Measurements from ENCODE around the gene NECTIN3.

- TF ChIP-seq CTCF (conservative IDR thresholded peaks at IDR 0.05 in 1 of 2, IDR thresholded peaks at IDR 0.05 in 1 of 2; ENCODE audit: extremely low read depth in 1 of 2, insufficient read depth in 1 of 2, low read depth in 1 of 2, low read length in 2 of 2) (no peak), EZH2 (IDR thresholded peaks at IDR 0.05; ENCODE audit: borderline replicate concordance, low read length) (no peak)
These were observed 40.1 kb upstream of the NECTIN3 start for GRCh38 chr3:111031538-111031937.
